ENCODE data around the gene FTO.

- TF ChIP-seq, protein P1, sequence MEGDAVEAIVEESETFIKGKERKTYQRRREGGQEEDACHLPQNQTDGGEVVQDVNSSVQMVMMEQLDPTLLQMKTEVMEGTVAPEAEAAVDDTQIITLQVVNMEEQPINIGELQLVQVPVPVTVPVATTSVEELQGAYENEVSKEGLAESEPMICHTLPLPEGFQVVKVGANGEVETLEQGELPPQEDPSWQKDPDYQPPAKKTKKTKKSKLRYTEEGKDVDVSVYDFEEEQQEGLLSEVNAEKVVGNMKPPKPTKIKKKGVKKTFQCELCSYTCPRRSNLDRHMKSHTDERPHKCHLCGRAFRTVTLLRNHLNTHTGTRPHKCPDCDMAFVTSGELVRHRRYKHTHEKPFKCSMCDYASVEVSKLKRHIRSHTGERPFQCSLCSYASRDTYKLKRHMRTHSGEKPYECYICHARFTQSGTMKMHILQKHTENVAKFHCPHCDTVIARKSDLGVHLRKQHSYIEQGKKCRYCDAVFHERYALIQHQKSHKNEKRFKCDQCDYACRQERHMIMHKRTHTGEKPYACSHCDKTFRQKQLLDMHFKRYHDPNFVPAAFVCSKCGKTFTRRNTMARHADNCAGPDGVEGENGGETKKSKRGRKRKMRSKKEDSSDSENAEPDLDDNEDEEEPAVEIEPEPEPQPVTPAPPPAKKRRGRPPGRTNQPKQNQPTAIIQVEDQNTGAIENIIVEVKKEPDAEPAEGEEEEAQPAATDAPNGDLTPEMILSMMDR (IDR thresholded peaks at IDR 0.05), result no peak
- no peak for TF ChIP-seq POLR2A (IDR thresholded peaks at IDR 0.05)
Measured at GRCh38 chr16:54007504-54007903, 303.5 kb downstream of the FTO start.

Measured in testis (tissue), 2 donors.